NOMO-1 (cell line): ENCODE measurements around the gene CATSPER3.
"Not testable (repeated sequence)": the region's sequence is repeated elsewhere in the genome, so short reads cannot be mapped to it uniquely, and the experiment has no call there.

Experiments used
- DNase-seq, 2 experiments: peaks; one replicate each; lab custom pipeline; 2025; ENCODE audit not compliant: unreplicated experiment in 2 of 2; lab: John Stamatoyannopoulos, UW

Gene CATSPER3

GRCh38 chr5:134969166-134969565 lies 1.5 kb downstream of the CATSPER3 start:
- no peak for DNase-seq

- no peak for DNase-seq
Measured at GRCh38 chr5:134975078-134975715, 7.5 kb downstream of the CATSPER3 start.

GRCh38 chr5:134975843-134976242 lies 8.1 kb downstream of the CATSPER3 start:
- no peak for DNase-seq

GRCh38 chr5:134976841-134977240 lies 9.1 kb downstream of the CATSPER3 start:
- no peak for DNase-seq

GRCh38 chr5:134979416-134979815 lies 11.7 kb downstream of the CATSPER3 start:
- DNase-seq = no peak

- no peak for DNase-seq
Measured at GRCh38 chr5:134982230-134982629, 14.5 kb downstream of the CATSPER3 start.

GRCh38 chr5:134989266-134989830 lies 21.6 kb downstream of the CATSPER3 start:
- no peak for DNase-seq

- DNase-seq = not testable (repeated sequence)
Measured at GRCh38 chr5:134990183-134990582, 22.5 kb downstream of the CATSPER3 start.

GRCh38 chr5:134992148-134992547 lies 24.4 kb downstream of the CATSPER3 start:
- DNase-seq = no peak

- no peak for DNase-seq
Measured at GRCh38 chr5:134993161-134993560, 25.5 kb downstream of the CATSPER3 start.

GRCh38 chr5:134994560-134995156 lies 27.0 kb downstream of the CATSPER3 start:
- peak in 1 of 2 experiments; percentile 3 for DNase-seq

GRCh38 chr5:134995850-134996402 lies 28.2 kb downstream of the CATSPER3 start:
- no peak for DNase-seq

GRCh38 chr5:134997015-134997414 lies 29.3 kb downstream of the CATSPER3 start:
- no peak for DNase-seq

GRCh38 chr5:134998068-134998467 lies 30.4 kb downstream of the CATSPER3 start:
- not testable (repeated sequence) for DNase-seq

GRCh38 chr5:135004376-135004775 lies 36.7 kb downstream of the CATSPER3 start:
- no peak for DNase-seq

- DNase-seq = no peak
Measured at GRCh38 chr5:135005076-135005475, 37.4 kb downstream of the CATSPER3 start.

GRCh38 chr5:135007305-135007704 lies 39.6 kb downstream of the CATSPER3 start:
- no peak for DNase-seq

- no peak for DNase-seq
Measured at GRCh38 chr5:135007749-135008363, 40.1 kb downstream of the CATSPER3 start.

- no peak for DNase-seq
Measured at GRCh38 chr5:135008556-135008955, 40.8 kb downstream of the CATSPER3 start.

GRCh38 chr5:135008981-135009735 lies 41.5 kb downstream of the CATSPER3 start:
- DNase-seq = no peak
